ENCODE data around the gene HSPA5. TPM values are rescaled to one million over a fixed set of nuclear protein-coding genes. Genes with fewer than 3 reads are reported as not detected.

Gene HSPA5
- polyA plus RNA-seq, 2 of the 4 experiments (the other 2 are of a cell fraction) = 227 to 557 TPM

- no peak for TF ChIP-seq RARB (CRISPR knock-in tag; IDR thresholded peaks at IDR 0.05)
- TF ChIP-seq SMC3 (IDR thresholded peaks at IDR 0.05) = no peak
- no peak for TF ChIP-seq ZNF302 (CRISPR knock-in tag; IDR thresholded peaks at IDR 0.05)
These were observed 20.6 kb upstream of the HSPA5 start, which contains the start of gene GAPVD1 (continued) for GRCh38 chr9:125261501-125262293.

GRCh38 chr9:125260561-125260960, 19.4 kb upstream of the HSPA5 start:
- no peak for DNase-seq (ENCODE audit: low read depth in 1 of 2, low spot score in 1 of 2)
- Histone ChIP-seq H3K27ac (no peak overlapping the region), H3K4me1 (peaks cover 11% of the 10 kb centered on the region; the same call in 1 of the 3 replicates), H3K9me3 (no peaks in the 10 kb centered on the region), H3K4me3 (no peak overlapping the region), H3K4me2 (no peak overlapping the region)
- no peak for FAIRE-seq
- no peak for ATAC-seq
- POLR2A ChIA-PET = interaction anchor here (0.6 to 3.4 kb wide), 6 partner anchors 17 to 1668 kb away, joined by 3 to 38 read pairs (median 6); partner anchors contain the start of gene HSPA5
- TF ChIP-seq PHF8 (IDR thresholded peaks at IDR 0.05; ENCODE audit: borderline replicate concordance, low read depth) (no peak), JUN (IDR thresholded peaks at IDR 0.05) (no peak), ZFP36 (IDR thresholded peaks at IDR 0.05; ENCODE audit: borderline replicate concordance, partially characterized antibody) (no peak), RCOR1 (IDR thresholded peaks at IDR 0.05; ENCODE audit: low read depth, low read length) (no peak), HOXB13 (CRISPR knock-in tag; IDR thresholded peaks at IDR 0.05; ENCODE audit: low read depth) (no peak), ESRRA (IDR thresholded peaks at IDR 0.05; ENCODE audit: borderline replicate concordance, low read length) (no peak), MYC (IDR thresholded peaks at IDR 0.05; ENCODE audit: borderline replicate concordance, low read length) (no peak), MAZ (IDR thresholded peaks at IDR 0.05; ENCODE audit: borderline replicate concordance, low read depth, low read length) (no peak), EHF (CRISPR knock-in tag; IDR thresholded peaks at IDR 0.05) (no peak), EP300 (IDR thresholded peaks at IDR 0.05) (no peak), BCL3 (IDR thresholded peaks at IDR 0.05) (no peak)
- TF ChIP-seq, protein P1, sequence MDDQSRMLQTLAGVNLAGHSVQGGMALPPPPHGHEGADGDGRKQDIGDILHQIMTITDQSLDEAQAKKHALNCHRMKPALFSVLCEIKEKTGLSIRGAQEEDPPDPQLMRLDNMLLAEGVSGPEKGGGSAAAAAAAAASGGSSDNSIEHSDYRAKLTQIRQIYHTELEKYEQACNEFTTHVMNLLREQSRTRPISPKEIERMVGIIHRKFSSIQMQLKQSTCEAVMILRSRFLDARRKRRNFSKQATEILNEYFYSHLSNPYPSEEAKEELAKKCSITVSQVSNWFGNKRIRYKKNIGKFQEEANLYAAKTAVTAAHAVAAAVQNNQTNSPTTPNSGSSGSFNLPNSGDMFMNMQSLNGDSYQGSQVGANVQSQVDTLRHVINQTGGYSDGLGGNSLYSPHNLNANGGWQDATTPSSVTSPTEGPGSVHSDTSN (IDR thresholded peaks at IDR 0.05) = no peak
- TF ChIP-seq, protein P2, sequence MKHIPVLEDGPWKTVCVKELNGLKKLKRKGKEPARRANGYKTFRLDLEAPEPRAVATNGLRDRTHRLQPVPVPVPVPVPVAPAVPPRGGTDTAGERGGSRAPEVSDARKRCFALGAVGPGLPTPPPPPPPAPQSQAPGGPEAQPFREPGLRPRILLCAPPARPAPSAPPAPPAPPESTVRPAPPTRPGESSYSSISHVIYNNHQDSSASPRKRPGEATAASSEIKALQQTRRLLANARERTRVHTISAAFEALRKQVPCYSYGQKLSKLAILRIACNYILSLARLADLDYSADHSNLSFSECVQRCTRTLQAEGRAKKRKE (CRISPR knock-in tag; IDR thresholded peaks at IDR 0.05; ENCODE audit: low read depth) = no peak
- CTCF ChIA-PET = interaction anchor here (1.2 to 2.3 kb wide), 5 partner anchors 9 to 113 kb away, joined by 3 to 9 read pairs (median 4); no protein-coding TSS in a partner anchor

DNA sequence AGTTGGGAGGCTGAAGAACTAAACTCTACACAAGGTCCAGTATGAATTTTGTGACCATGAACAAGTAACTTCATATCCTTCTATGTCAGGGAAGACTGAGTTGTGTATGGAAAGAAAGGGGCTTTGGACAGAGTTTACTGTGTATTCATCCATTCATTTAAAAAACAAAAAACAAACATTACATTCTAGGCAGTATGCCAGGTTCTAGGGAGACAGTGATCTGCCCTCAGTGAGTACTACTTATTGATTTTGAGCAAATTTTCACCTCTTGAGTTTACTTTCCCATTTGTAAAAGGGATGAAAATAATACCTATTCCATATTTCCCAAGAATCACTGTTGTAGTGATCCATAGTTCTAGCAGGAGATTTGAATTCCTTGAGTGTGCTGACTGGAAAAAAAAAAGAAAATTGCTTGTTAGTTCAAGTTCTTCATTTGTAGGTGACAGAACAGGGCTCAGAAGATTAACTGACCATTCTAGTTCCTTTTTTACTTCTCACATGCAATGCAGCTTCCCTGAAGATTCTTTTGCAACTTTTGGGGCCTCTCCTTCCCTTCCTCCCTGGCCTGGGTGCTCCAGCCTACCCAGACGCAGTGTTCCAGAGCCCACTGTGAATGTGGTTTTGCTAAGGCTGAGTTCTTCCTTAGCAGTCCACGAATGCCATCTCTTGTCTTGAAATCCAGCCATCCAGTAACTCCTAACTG, 17.8 kb upstream of the HSPA5 start:
- POLR2A ChIA-PET = no interaction called here
- TF ChIP-seq CBX8 (IDR thresholded peaks at IDR 0.05) (no peak), CEBPB (IDR thresholded peaks at IDR 0.05) (no peak), JUN (IDR thresholded peaks at IDR 0.05) (no peak), GATA3 (IDR thresholded peaks at IDR 0.05; ENCODE audit: borderline replicate concordance) (no peak), MAFK (IDR thresholded peaks at IDR 0.05; ENCODE audit: partially characterized antibody) (no peak), ZFP36 (IDR thresholded peaks at IDR 0.05; ENCODE audit: borderline replicate concordance, partially characterized antibody) (no peak), CBX2 (IDR thresholded peaks at IDR 0.05; ENCODE audit: borderline replicate concordance, low read depth) (no peak), BHLHE40 (IDR thresholded peaks at IDR 0.05; ENCODE audit: low read depth, low read length) (no peak), FOSL2 (IDR thresholded peaks at IDR 0.05) (no peak), FOSL2 (CRISPR knock-in tag; IDR thresholded peaks at IDR 0.05) (no peak), KDM1A (IDR thresholded peaks at IDR 0.05; ENCODE audit: low read depth) (no peak), RFX5 (IDR thresholded peaks at IDR 0.05) (no peak), BCL3 (IDR thresholded peaks at IDR 0.05) (no peak), RCOR1 (IDR thresholded peaks at IDR 0.05; ENCODE audit: low read depth, low read length) (no peak), NFE2L2 (conservative IDR thresholded peaks at IDR 0.05; ENCODE audit: low read length) (no peak), RARB (CRISPR knock-in tag; IDR thresholded peaks at IDR 0.05) (no peak), RAD21 (conservative IDR thresholded peaks at IDR 0.05 in 1 of 2, IDR thresholded peaks at IDR 0.05 in 1 of 2) (no peak)
- TF ChIP-seq, protein P3, sequence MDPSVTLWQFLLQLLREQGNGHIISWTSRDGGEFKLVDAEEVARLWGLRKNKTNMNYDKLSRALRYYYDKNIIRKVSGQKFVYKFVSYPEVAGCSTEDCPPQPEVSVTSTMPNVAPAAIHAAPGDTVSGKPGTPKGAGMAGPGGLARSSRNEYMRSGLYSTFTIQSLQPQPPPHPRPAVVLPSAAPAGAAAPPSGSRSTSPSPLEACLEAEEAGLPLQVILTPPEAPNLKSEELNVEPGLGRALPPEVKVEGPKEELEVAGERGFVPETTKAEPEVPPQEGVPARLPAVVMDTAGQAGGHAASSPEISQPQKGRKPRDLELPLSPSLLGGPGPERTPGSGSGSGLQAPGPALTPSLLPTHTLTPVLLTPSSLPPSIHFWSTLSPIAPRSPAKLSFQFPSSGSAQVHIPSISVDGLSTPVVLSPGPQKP (IDR thresholded peaks at IDR 0.05; ENCODE audit: low read depth, low read length) = no peak

More for the DNA sequence above, 17.8 kb upstream of the HSPA5 start:
- Histone ChIP-seq H3K4me1 (peaks cover 11% of the 10 kb centered on the region; the same call in 1 of the 3 replicates), H3K9me3 (no peaks in the 10 kb centered on the region), H3K4me3 (no peak overlapping the region), H3K4me2 (peak overlapping the region; percentile 22; the same call in 2 of the 3 replicates), H3K27ac (no peak overlapping the region)
- CTCF ChIA-PET = no interaction called here
- ATAC-seq (no peak), FAIRE-seq (no peak), DNase-seq (ENCODE audit: low read depth in 1 of 2, low spot score in 1 of 2) (no peak)
- 63% methylated on average over 2 of the region's 2 CpGs for WGBS (ENCODE audit: missing lambda C conversion rate)

Data from A549 (cell line).